COLO829 (cell line): ENCODE measurements around the gene TBC1D9.
A peak's percentile ranks its signal among the peaks of the same experiment; 100 is the strongest.

ENCODE experiments used
- DNase-seq: peaks from one replicate; pipeline ENCODE4 v3.0.0; 2012; ENCODE audit warnings: low spot score

Gene TBC1D9

DNA sequence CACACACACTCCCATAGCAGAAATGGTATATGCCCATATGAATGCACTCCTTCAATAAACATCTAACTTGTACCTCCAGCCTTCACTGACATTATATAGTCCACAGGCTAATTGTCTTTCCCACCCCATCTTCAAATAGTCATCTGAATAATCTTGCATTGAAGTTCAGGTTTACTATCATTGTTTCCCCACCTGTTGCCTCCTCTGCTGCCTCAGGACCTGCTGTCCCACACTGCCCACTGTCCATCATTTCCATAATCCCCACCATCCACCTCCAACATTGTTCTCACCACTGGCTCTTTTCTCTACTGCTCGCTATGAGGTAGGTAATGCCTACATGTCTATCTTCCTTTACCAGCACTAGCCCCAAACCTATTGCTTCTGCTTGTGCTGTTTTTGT lies 66.1 kb downstream of the TBC1D9 start:
- DNase-seq: no peak

DNA sequence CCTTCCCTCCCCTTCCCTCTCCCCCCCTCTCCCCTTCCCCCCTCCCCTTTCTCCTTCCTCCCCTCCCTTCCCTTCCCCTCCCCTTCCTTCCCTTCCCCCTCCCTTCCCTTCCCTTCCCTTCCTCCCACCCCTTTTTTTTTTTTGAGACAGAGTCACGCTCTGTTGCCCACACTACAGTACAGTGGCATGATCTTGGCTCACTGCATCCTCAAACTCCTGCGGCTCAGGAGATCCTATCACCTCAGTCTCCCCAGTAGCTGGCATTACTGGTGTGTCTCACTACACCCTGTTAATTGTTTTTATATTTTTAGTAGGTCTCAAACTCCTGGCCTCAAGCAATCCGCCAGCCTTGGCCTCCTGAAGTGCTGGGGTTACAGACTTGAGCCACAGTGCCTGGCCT lies 66.6 kb downstream of the TBC1D9 start:
- no peak for DNase-seq

DNA sequence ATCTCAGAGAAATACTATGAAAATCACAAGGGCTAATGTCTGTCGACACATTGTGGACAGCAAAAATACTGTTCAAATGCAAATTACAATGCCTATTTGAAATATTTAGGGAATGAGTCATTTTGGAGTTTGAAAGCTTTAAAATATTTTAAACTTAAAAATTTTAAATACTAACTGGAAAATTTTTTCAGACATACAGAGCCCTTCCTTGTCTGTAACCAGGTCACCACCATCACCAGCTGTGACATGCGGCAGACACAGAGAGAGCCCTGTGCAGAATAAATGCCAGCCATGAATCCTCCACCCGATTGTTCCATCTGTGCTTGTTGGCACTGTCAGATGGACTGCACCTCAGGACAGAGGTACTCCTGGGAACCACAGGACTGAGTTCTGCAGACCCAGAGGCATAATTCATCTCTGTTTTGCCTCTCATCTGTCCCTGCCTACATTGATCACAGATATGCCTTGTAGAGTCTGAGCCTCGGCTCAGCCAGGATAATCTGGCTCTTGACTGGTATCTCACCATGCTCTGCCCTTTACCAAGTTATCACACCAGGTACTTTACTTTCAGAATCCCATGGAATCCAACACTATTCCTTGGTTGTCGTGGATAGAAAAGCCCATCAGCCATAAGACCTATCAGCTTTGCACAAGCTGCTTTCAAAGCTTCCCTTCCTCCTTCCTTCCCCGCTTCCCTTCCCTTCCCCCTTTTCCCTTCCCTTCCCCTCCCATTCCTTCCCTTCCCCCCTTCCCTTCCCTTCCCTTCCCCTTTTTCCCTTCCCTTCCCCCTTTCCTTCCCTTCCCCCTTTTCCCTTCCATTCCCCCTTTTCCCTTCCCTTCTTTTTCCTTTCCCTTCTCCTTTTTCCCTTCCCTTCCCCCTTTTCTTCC lies 67.2 kb downstream of the TBC1D9 start:
- DNase-seq: peak; percentile 86

DNA sequence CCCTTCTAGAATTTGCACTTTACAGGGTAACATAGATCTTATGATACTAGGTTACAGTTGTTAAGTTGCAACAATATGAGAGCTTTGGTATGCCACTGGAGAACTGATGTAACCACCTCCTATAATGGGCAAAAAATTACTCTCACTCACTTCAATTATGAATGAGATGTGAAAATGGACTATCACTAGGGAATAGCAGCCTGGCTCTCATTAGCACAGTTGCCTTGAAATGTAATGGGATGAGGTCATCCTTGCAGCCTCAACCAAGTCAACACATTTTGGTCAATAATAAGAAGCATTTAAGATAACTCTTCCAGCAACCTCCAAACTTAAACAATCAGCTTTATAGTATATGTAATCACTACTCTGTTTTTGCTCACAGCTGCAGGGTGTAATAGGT lies 69.4 kb downstream of the TBC1D9 start:
- DNase-seq: no peak

DNA sequence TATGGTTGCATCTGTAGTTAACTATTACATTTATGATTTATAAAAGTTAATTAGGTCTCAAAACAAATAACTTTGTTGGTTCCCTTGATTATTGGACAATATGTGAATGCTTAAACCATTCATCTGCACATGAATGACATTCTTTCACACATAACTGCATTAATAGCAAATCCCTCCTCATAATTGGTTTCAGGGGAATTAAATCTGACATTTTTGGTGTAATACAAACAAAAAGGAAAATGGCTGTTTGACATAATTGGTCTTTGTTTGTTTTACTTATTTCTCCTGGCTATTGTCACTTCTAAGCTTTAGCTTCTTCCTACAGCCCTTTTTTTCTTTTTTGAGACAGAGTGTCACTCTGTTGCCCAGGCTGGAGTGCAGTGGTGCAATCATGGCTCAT lies 71.9 kb downstream of the TBC1D9 start:
- no peak for DNase-seq

DNA sequence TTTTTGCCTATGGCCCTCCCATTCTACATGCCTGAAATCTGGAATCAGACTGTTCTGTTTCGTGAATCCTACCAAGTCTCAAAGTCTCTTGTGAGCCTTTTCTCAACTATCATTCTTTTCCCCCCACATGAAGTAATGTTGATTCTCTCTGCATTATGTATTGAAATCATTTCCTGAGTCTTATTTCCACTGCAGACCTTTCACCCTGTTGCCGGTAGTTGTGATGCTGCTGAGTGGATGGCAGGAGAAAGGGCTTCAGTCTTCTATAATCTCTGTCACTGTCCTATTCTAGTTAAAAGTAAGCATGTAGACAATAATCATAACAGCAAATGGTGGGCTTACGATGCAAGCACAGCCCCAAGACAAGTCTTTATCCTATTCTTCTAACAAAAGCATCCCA lies 75.0 kb downstream of the TBC1D9 start:
- DNase-seq: no peak

DNA sequence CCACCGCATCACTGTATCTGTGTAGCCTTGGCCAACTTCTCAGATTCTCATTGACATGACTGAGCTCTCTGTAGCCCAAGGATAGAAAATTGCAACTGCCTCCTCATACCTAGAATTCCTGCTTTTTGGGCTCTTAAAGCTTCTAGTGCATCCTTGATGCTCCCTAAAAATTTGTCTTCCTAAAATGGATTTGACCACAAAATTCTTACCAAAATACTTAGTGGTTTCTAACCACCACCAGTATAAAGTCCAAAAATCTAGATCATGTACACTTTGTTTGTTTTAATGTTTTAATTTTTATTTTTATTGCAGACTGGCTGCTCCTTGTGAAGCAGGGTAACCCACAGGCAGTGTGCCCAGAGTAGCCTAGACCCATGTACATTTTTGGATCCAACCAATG lies 75.5 kb downstream of the TBC1D9 start:
- no peak for DNase-seq

DNA sequence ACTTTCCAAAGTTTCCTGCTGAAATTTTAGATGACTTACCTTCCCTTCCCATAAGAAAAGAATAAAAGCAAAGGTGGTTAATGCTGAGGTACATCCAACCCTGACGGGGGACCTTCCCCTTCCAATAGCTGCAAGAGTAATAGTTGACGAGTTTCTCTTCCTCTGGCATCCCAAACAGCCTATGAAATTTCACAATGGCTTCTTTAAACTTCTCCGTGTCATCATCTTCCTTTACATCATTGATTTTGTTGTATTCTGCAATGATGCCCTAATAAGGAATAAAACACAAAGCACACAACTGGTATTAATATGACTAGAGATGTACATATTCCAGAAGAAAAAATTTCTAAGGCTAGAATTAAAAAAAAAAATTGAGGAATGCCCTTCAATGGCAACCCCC lies 76.6 kb downstream of the TBC1D9 start:
- DNase-seq: no peak

DNA sequence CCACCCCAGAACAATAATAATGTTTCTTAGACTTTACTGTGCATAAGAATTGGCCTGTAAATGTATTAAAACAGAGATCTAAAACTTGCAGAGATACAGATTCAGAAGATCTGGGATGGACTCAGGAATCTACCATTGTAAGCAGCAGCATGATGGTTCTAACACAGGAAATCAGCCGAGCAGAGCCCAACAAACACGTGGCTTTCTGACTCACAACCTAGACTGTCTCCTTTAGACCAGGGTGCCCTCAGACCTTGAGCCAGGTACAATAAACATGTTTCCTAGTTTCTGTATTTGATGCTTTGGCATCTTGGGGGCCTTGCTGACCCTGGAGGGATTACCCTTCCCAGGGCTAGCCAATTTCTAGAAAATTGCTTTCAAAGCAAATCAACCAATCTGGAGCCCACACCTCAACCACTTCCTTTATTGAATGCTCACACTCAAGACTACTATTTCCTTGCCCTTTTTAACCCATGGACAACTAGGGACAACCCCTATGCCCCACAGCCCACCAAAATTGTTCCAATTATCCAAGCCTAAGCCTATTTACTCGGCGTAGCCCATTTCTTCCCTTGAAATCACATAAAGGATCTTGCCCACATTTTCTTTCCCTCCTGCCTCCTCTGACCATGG lies 80.5 kb downstream of the TBC1D9 start:
- DNase-seq: no peak

DNA sequence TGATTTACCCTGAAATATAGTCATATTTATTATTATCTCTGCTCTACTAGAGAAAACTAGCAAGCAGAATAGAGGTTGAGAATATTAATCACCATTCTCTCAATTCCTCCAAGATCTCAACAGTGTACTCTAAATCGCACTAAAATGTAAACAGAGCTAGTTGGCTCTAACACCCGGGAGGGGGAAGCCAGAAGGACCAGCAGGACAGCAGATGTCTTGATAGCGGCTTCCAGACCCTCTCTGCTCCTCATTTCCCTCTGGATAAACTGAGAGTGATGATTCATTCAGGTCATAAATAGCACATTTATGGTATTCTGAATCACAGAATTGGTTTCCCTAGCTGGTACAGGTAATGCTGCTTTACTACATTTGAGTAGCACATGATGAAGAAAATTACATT lies 82.5 kb downstream of the TBC1D9 start:
- DNase-seq: no peak

DNA sequence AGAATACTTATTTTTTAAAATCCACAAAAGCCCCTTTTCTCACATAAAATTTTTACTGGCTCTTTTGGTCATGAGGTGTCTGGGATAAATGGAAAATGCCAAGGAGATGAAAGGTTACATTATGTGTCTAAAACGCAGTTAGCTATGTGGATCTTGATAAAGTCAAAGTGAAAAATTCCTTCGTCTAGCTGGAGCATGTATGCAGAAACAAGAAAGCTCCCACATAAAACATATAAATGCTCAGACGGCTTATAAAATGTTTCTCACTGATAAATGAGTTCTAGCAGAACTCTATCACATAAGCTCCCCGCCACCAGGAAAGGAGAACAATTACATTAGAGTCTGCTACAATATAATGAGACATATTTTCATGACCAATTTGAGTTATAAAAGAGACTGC lies 83.8 kb downstream of the TBC1D9 start:
- peak; percentile 72 for DNase-seq

DNA sequence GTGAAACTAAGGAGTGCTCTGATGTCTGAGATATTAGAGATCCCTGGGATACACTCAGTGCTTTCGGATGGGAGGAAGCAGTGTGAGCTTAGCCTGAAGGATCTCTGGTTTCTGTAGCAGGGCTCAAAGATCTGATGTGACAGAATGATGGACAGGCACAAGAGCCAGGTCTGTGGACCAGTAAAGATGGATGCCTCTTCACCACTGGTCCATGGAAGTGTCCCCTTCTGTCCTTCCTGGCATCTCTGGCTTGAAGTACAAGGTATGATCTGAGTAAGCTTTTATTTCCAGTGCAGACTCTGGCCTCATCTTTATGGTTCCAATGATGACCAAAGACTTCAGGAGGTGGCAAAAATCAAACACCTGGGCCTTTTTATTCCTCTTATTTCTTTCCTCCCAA lies 88.1 kb downstream of the TBC1D9 start:
- DNase-seq: no peak

DNA sequence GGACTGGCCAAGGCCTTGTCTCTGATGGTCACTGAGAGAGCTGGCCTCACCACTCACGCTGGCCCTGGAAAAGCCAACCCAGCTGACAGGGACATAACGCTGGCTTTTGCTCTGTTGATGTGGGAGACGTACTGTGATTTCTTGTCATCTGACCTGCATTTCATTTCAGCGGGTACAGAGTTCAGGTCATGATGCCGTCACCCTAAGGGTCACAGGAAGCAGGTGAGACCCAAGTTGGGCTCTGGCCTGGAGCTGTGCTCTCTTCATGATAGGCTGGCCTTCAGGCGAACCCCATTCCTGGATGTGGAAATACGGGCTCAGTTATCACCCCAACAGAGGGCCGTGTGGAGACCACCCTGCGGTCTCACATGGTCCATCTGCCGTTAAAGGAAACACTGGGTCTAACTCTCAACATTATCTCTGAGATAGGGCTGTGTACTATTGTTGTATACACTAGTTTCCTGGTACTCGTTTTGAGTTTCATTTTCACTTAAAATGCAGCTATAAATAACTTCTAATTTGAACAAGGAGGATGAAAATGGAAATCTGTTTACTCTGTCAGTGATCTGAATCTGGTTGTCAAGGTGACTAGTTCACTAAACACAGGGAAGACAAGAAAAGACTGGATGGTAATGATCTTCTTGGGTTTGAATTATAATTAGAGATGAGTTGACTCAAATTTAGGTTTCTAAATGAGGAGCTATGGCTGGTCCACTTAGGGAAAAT lies 89.1 kb downstream of the TBC1D9 start:
- DNase-seq: no peak

DNA sequence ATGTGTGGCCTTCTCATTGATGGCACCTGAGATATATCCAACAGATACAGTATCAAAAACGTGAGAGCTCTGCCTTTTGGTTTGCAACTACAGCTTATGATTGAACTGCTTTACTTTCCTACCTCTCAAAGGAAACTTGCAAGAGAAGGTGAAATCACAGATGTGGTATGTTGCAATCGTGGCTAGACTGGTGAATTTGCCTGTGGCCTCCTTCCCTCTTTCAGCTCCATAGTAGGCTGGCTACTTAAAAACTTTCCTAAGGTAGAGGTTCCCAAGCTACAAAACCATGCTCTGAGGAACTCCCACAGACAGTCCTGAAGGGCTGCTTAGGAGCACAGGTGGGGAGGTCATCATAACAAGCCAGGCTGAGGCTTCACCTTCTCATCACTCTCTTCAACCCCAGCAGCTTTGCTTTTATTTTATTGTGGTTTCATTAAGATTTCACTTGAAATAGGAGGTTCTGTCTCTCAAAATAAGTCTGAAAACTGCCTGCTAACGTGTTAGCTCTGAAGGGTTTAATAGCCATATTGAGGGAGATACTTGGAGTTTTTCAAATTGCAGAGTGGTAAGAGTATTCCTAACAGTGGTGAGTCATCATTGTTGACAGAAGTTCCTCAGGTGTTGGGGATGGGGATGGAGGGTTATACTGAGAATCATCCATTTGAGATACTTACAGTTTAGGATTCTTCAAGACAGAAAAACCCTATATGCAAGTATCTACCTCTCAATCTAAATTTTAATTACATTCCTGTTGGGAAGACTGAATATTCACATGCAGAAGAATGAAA lies 93.9 kb downstream of the TBC1D9 start:
- DNase-seq: no peak

DNA sequence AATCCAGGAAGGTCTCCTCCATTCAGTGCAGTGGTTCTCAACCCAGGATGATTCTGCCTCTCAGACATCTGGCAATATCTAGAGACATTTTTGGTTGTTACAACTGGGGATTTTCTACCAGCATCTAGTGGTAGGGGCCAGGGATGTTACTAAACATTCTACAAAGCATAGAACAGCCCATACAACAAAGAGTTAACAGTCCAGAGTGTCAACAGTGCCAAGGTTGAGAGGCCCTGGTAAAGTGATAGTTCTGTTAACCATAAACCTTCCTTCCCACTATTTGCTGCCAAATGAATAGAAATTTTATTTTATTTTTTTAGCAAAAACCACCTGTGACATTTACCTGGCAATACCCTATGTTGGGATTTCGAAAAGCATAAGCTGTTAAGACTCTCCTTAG lies 94.6 kb downstream of the TBC1D9 start:
- no peak for DNase-seq

DNA sequence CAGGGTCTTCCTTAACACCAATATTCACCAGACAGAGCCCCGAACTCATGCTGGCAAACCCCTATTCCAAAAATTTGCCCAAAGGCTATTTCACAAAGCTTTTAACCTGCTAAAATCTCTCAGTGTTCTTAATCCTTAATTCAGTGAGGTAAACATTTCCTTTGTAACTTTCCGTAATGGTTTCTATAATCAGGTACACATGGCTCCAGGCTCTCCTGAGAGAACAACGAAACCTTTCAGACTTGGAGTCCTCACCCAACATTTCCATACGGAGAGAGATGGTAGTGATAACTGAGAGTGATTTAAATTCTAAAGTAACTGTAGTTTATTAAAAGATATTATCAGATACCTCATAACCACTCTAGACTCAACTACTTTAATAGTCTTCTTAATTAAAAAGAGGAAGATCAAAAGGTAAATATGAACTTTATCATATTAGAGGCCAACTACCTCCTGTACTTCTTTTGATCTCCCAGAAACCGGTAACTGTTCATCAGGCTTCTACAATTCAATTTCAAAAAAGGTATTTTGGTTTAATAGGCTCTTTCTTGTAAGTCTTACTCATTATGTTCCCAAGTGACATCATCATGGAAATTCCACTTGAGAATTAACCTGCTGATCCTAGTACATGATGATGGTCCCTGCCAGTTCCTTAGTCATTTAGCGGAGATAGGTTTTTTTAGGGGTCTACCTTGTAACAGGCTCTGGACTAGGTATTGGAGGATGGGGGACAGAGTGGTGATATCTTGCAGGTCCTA lies 96.1 kb downstream of the TBC1D9 start:
- no peak for DNase-seq

DNA sequence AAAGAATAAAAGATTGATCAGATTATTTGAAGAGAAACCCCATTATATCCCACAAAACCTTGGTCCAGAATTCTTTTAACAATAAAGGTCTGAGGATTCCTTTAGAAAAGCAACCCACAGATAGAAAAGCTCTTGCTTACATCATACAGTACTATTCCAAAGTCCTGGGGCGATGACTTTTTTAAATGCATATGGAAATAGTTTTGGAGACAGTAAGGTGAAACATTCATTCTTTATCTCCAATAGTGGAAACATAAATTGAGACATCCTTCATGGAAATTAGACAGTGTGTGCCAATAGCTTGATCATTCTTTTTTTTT lies 101.7 kb downstream of the TBC1D9 start:
- no peak for DNase-seq

DNA sequence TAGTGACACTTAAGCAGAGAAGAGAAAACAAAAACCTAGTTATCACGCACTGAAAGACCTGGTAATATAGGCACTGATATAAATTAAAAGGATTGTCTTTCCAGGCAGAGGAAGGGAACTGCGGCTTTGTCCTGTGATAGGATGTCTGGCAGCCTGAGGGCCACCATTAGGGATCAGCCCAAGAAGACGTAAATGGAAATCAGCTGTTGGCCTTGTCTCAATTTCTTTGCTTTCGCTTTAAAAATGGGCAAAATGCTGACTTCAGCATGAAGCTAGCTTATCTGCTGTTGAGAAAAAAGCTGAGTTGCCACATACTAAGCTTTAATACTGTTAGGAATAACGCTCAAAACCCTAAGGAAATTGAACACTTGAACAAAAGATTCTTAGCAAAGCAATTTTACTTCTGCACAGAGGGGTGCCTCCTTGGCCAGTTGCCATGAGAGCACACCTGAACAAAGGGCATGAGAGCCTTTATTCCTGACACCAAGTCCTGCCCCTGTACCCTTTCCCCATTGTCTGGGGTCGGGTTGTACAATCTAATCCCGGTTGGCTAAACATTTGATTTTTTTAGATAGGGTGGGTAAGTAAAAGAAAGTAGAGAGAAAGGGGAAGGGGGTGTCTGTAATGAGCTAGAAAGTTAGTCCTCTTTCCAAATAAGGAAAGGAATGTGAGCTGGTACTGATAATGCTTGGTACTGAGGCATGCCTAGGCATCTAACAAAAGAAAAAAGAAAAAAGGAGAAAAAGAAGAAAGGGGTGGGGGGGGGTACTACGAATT lies 102.3 kb downstream of the TBC1D9 start:
- DNase-seq: peak; percentile 35

DNA sequence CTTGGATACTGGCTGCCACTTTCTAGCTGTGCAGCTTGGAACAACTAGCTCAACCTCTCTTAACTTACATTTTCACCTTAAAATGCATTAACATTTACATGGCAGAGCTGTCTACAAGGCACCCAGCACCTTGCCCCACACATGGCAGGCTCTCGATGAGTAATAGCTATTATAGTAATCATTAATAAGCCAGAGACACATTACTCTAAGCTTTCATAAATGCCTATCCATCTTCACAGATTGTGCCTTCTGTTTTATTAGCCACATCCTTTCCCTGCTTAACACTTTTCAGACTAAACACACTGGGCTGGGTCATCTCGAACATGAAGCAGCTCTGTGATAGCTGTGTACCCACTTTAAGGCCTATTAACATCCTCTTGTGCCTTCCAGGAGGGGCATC lies 103.6 kb downstream of the TBC1D9 start:
- no peak for DNase-seq

DNA sequence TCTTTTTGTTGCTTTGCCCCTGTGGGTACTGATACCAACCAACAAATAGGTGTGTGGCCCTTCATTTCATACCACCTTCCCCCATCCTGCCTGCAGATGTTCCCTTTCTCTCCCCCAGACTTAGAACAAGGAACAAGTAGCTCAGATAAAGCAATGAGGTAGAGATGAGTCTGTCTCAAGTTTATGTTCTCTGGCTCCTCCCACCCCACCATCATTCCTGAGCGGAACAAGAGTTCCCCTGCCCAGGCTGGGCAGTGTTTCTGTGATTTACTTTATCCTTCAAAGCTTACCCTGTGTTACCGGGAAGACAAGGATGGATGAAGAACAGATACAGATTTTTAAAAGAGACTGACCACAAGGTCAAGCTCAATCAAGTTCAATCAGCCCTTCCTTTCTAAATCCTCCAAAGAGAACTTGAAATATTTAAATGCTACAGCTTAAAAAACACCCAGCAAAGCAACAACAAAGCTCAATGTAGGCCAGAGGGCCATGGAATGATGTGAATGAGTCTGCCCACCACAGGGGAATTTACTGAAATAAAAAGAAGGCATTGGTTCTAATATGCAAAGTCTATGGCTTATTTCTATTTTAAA lies 107.4 kb downstream of the TBC1D9 start:
- DNase-seq: no peak
